B cell (primary cell): ENCODE data around the gene TWNK. TPM values are rescaled to one million over a fixed set of nuclear protein-coding genes. Genes with fewer than 3 reads are reported as not detected.

ENCODE experiments used
- ATAC-seq: fragments of 200-7000 bp; cut with Tn5 transposase; one replicate; pipeline ENCODE4 v1.10.0; 2021; ENCODE audit warnings: low read depth, mild to moderate bottlenecking, moderate number of reproducible peaks, moderate library complexity
- CTCF ChIA-PET: fragments of 350-600 bp; sonication (Branson Sonifier 250); formaldehyde crosslinking; loops from one replicate; lab custom pipeline; 2021; ENCODE audit warnings: antibody characterized with exemption, inconsistent platforms; lab: Charles Lee
- POLR2A ChIA-PET: fragments of 350-600 bp; sonication (Branson Sonifier 250); formaldehyde crosslinking; loops from one replicate; lab custom pipeline; 2021; ENCODE audit warnings: antibody characterized with exemption; lab: Charles Lee
- DNase-seq: peaks from one replicate; pipeline ENCODE4 v3.0.0; 2013
- H2AFZ ChIP-seq: 2 replicates; pipeline ENCODE4 v1.6.1; 2012; ENCODE audit warnings: mild to moderate bottlenecking, low read depth, low read length; ENCODE audit not compliant: insufficient read depth, poor library complexity, severe bottlenecking
- H3K27ac ChIP-seq, 2 donors: 1 replicate in 1 of 2; 2 replicates in 1 of 2; pipeline ENCODE4 v1.5.1; 2012 to 2013; ENCODE audit warnings: low read length in 2 of 2, mild to moderate bottlenecking in 2 of 2, moderate library complexity in 1 of 2
- H3K27me3 ChIP-seq, 4 experiments: fragments of 200-600 bp in 1 of 4; sonication (generic) in 1 of 4; replicated peaks in 1 of 4; 1 replicate in 2 of 4; 2 replicates in 2 of 4; pipeline versions ENCODE4 v1.6.1 to v1.7.0; 2013 to 2016; ENCODE audit warnings: low read length in 3 of 4, mild to moderate bottlenecking in 2 of 4, mixed read lengths in 1 of 4, moderate library complexity in 1 of 4; ENCODE audit not compliant: insufficient read depth in 4 of 4, control insufficient read depth in 3 of 4; ENCODE audit errors: control extremely low read depth in 1 of 4
- H3K36me3 ChIP-seq, 2 experiments: replicated peaks in 1 of 2; 1 replicate in 1 of 2; 2 replicates in 1 of 2; pipeline versions ENCODE4 v1.6.1 to v1.7.1; 2013; ENCODE audit warnings: low read length in 1 of 2; ENCODE audit not compliant: insufficient read depth in 2 of 2, control insufficient read depth in 1 of 2; ENCODE audit errors: control extremely low read depth in 1 of 2, extremely low read depth in 1 of 2
- H3K4me1 ChIP-seq, 2 donors: fragments of 200-600 bp in 1 of 2; sonication (generic) in 1 of 2; 1 replicate in 1 of 2; 2 replicates in 1 of 2; pipeline versions ENCODE4 v1.5.1 to v1.6.1; 2013 to 2017; ENCODE audit warnings: low read length in 2 of 2; ENCODE audit not compliant: control insufficient read depth in 2 of 2, insufficient read depth in 2 of 2
- H3K4me2 ChIP-seq: replicated peaks from 2 replicates; pipeline ENCODE3; 2012; ENCODE audit warnings: mild to moderate bottlenecking, low read depth, low read length; ENCODE audit not compliant: poor library complexity, severe bottlenecking
- H3K4me3 ChIP-seq, 5 experiments: fragments of 200-600 bp in 1 of 5; sonication (generic) in 1 of 5; 1 replicate in 3 of 5; 2 replicates in 2 of 5; pipeline versions ENCODE4 v1.5.1 to v1.7.0; 2011 to 2016; ENCODE audit warnings: low read length in 4 of 5, mild to moderate bottlenecking in 4 of 5, low read depth in 2 of 5, control low read depth in 1 of 5, moderate library complexity in 1 of 5; ENCODE audit not compliant: insufficient read depth in 1 of 5; ENCODE audit errors: control extremely low read depth in 1 of 5, extremely low read depth in 1 of 5
- H3K79me2 ChIP-seq: fragments of 200-600 bp; sonication (generic); one replicate; pipeline ENCODE4 v1.6.0; 2016; ENCODE audit warnings: low read length; ENCODE audit not compliant: control insufficient read depth, insufficient read depth
- H3K9ac ChIP-seq: fragments of 200-600 bp; sonication (generic); 2 replicates; pipeline ENCODE4 v1.6.1; 2017; ENCODE audit warnings: mild to moderate bottlenecking, low read length, moderate library complexity
- H3K9me3 ChIP-seq, 3 donors: one replicate each; pipeline versions ENCODE4 v1.6.1 to v1.7.1; 2013; ENCODE audit warnings: low read length in 2 of 3; ENCODE audit not compliant: control insufficient read depth in 2 of 3, insufficient read depth in 1 of 3; ENCODE audit errors: control extremely low read depth in 1 of 3
- H4K20me1 ChIP-seq: 2 replicates; pipeline ENCODE4 v1.6.0; 2012; ENCODE audit warnings: mild to moderate bottlenecking, low read length; ENCODE audit not compliant: insufficient read depth, control insufficient read depth, poor library complexity, severe bottlenecking
- H3K27ac Mint-ChIP-seq: one replicate; pipeline ENCODE4 v1.8.0; 2021; ENCODE audit warnings: mixed read lengths
- H3K27me3 Mint-ChIP-seq: one replicate; pipeline ENCODE4 v1.8.0; 2021; ENCODE audit warnings: mixed read lengths
- H3K4me1 Mint-ChIP-seq: one replicate; pipeline ENCODE4 v1.8.0; 2021; ENCODE audit warnings: mixed read lengths
- H3K4me3 Mint-ChIP-seq: one replicate; pipeline ENCODE4 v1.8.0; 2021; ENCODE audit warnings: mixed read lengths
- H3K9me3 Mint-ChIP-seq: one replicate; pipeline ENCODE4 v1.8.0; 2022; ENCODE audit warnings: mixed read lengths; ENCODE audit not compliant: insufficient read depth
- CTCF ChIP-seq: fragments of 200-600 bp; IDR thresholded peaks from one replicate; pipeline ENCODE4 v1.8.0; 2022; ENCODE audit warnings: antibody characterized with exemption, mild to moderate bottlenecking
- EZH2 ChIP-seq: IDR thresholded peaks from 2 replicates; pipeline ENCODE4 v1.6.1; 2012; ENCODE audit warnings: borderline replicate concordance, low read depth, mild to moderate bottlenecking, moderate library complexity, low read length; ENCODE audit not compliant: insufficient read depth, poor library complexity, severe bottlenecking
- WGBS: methylation state at CpG from one replicate; pipeline ENCODE4 v1.1.5; 2013; ENCODE audit warnings: missing lambda C conversion rate; ENCODE audit not compliant: insufficient coverage; 5-methylcytosine and 5-hydroxymethylcytosine counted together
- intact Hi-C: fragments of 100-400 bp; cut with micrococcal nuclease; formaldehyde crosslinking; loops from one replicate; pipeline ENCODE4 v1.10.0; 2022
- polyA plus RNA-seq: library from polyadenylated mRNA; depleted of rRNA; stranded (reverse); fragments of >200 nt; gene quantifications from 2 replicates; pipeline ENCODE4 v1.2.3, GENCODE V29; 2012
- total RNA-seq, 2 donors: library from RNA; stranded (reverse); fragments of 120-200 nt in 1 of 2; gene quantifications; 1 replicate in 1 of 2; 2 replicates in 1 of 2; pipeline versions ENCODE4 v1.2.3 to v1.2.4, GENCODE V29; 2013 to 2022

TWNK gene
- total and polyA plus RNA-seq, 2 donors (not counting 1 experiment from before 2014, with no cell fraction given): 7.2 to 11.8 TPM

GRCh38 chr10:101031128-101031795 is 43.9 kb downstream of the TWNK start, which contains the start of the genes PDZD7 and SFXN3:
TSS of gene PDZD7 (minus strand) at chr10:101031129. CDS start at chr10:101030219, 910 bp downstream.
TSS of gene SFXN3 (plus strand) at chr10:101031234. CDS start at chr10:101034695, 3,461 bp downstream.
- Histone ChIP-seq H3K4me2 (peak within 1 kb of the TSS; percentile 92), H2AFZ (peak within 1 kb of the TSS; percentile 77), H3K27ac (peak within 1 kb of the TSS; percentile 63 to 65), H3K27me3 (peaks cover 0 to 29% (median 13%) of the 10 kb centered on the region in 4 experiments), H3K79me2 (no peaks in the 10 kb centered on the region), H3K9me3 (peaks cover 0 to 2% (median 0%) of the 10 kb centered on the region in 3 donors), H3K4me1 (peaks cover 14 to 26% of the 10 kb centered on the region in 2 donors), H3K9ac (peak within 1 kb of the TSS; percentile 78), H4K20me1 (peaks cover 4% of the 10 kb centered on the region), H3K4me3 (peak within 1 kb of the TSS; percentile 26 to 96 (median 79)), H3K36me3 (no peaks in the 10 kb centered on the region)
- intact Hi-C loops: loop anchor here (1.0 to 2.0 kb wide), 2 partner anchors 18 to 32 kb away; partner anchors contain the start of gene LZTS2
- H3K27me3 Mint-ChIP-seq: peaks cover 15% of the 10 kb centered on the region
- H3K4me1 Mint-ChIP-seq: peaks cover 19% of the 10 kb centered on the region
- H3K9me3 Mint-ChIP-seq: no peaks in the 10 kb centered on the region
- peak within 1 kb of the TSS; percentile 88 for H3K4me3 Mint-ChIP-seq
- ATAC-seq (peak; percentile 89), DNase-seq (peak; percentile 95)
- POLR2A ChIA-PET: interaction anchor here (0.7 to 2.1 kb wide), 7 partner anchors 11 to 43 kb away, joined by 3 to 13 read pairs (median 6); partner anchors contain the start of gene KAZALD1
- WGBS: under 1% methylated on average over 32 of the region's 38 CpGs
- CTCF ChIA-PET: interaction anchor here (0.8 to 6.4 kb wide), 12 partner anchors 10 to 111 kb away, joined by 3 to 72 read pairs (median 7); partner anchors contain the start of gene KAZALD1
- H3K27ac Mint-ChIP-seq: peak within 1 kb of the TSS; percentile 90
- no peak for TF ChIP-seq CTCF
- no peak for TF ChIP-seq EZH2
